Measurements from ENCODE around the gene ACOX1. TPM values are rescaled to one million over a fixed set of nuclear protein-coding genes. Genes with fewer than 3 reads are reported as not detected.

ACOX1 gene
- total RNA-seq, 2 donors from 2014 or later, result 22.5 to 37.6 TPM

DNA sequence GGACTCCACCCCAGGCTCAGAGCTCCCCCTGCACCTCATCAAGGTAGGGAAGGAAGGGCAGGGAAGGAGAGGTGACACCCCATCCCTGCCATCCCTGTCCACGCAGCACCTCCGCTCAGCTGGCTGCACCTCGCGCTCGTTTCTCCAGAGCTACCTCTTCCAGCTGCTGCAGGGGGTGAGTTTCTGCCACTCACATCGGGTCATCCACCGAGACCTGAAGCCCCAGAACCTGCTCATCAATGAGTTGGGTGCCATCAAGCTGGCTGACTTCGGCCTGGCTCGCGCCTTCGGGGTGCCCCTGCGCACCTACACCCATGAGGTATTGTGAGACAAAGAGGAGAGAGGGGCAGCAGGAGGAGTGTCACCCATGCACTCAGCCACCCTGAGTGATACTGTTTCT is 23.1 kb upstream of the ACOX1 start:
- no peak overlapping the region for H3K27ac ChIP-seq
- no peak for ATAC-seq (ENCODE audit: insufficient number of reproducible peaks, low FRiP score, low read depth)
- no peak for DNase-seq (ENCODE audit: low spot score)

DNA sequence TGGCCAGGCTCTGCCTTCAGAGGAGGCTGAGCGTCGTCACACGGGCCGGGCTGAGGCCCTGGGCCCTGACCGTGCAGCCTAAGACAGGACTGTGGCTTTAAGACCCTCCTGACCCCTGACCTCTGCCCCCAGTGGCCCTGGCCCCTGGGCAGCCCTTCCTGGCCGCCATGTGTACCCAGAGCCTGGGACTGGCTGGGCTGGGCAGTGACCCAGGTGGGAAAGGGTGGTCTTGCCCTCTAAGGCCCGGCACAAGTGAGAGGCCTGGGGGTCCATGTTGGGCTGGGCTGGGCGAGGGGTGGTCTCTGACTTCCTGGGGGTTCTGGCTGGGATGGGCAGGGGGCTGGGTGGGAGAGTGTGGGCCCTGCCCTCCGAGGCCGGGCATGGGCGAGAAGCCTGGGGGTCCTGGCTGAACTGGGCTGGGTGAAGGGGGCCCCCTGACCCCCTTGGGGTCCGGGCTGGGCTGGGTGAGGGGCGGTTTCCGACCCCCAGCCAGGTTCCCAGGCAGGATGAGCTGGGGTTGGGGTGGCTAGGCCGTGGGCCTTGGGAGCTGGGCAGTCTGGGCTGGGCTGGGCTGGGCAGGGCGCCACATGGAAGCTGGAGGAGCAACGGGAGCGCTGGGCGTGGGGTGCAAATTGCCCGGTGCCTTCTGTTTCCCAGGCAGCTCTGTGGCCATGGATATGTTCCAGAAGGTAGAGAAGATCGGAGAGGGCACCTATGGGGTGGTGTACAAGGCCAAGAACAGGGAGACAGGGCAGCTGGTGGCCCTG is 22.0 kb upstream of the ACOX1 start, which contains the start of gene CDK3:
Gene CDK3, plus strand, starts transcription at position 101 of the 767 bp plus-strand sequence. Its CDS starts 571 bp downstream, at position 672.
- no peaks in the 10 kb centered on the region for H3K36me3 ChIP-seq
- H3K4me1 ChIP-seq (ENCODE audit: control insufficient read depth in 1 of 2, low read depth in 2 of 2), result no peaks in the 10 kb centered on the region
- H3K9me3 ChIP-seq, result no peaks in the 10 kb centered on the region
- H3K27ac ChIP-seq, result no peak within 1 kb of the TSS
- H3K4me3 ChIP-seq, result no peak within 1 kb of the TSS
- TF ChIP-seq, protein P1, sequence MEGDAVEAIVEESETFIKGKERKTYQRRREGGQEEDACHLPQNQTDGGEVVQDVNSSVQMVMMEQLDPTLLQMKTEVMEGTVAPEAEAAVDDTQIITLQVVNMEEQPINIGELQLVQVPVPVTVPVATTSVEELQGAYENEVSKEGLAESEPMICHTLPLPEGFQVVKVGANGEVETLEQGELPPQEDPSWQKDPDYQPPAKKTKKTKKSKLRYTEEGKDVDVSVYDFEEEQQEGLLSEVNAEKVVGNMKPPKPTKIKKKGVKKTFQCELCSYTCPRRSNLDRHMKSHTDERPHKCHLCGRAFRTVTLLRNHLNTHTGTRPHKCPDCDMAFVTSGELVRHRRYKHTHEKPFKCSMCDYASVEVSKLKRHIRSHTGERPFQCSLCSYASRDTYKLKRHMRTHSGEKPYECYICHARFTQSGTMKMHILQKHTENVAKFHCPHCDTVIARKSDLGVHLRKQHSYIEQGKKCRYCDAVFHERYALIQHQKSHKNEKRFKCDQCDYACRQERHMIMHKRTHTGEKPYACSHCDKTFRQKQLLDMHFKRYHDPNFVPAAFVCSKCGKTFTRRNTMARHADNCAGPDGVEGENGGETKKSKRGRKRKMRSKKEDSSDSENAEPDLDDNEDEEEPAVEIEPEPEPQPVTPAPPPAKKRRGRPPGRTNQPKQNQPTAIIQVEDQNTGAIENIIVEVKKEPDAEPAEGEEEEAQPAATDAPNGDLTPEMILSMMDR (IDR thresholded peaks at IDR 0.05), result no peak
- DNase-seq (ENCODE audit: low spot score), result no peak
- H3K27me3 ChIP-seq (replicated peaks; ENCODE audit: insufficient read depth), result no peaks in the 10 kb centered on the region
- ATAC-seq (ENCODE audit: insufficient number of reproducible peaks, low FRiP score, low read depth), result no peak

More for the DNA sequence above, 23.1 kb upstream of the ACOX1 start:
- Histone ChIP-seq H3K9me3 (no peaks in the 10 kb centered on the region), H3K4me3 (no peak overlapping the region), H3K27me3 (replicated peaks; ENCODE audit: insufficient read depth) (no peaks in the 10 kb centered on the region), H3K36me3 (no peaks in the 10 kb centered on the region), H3K4me1 (ENCODE audit: control insufficient read depth in 1 of 2, low read depth in 2 of 2) (no peaks in the 10 kb centered on the region)
- TF ChIP-seq, protein P1 (IDR thresholded peaks at IDR 0.05), result no peak

DNA sequence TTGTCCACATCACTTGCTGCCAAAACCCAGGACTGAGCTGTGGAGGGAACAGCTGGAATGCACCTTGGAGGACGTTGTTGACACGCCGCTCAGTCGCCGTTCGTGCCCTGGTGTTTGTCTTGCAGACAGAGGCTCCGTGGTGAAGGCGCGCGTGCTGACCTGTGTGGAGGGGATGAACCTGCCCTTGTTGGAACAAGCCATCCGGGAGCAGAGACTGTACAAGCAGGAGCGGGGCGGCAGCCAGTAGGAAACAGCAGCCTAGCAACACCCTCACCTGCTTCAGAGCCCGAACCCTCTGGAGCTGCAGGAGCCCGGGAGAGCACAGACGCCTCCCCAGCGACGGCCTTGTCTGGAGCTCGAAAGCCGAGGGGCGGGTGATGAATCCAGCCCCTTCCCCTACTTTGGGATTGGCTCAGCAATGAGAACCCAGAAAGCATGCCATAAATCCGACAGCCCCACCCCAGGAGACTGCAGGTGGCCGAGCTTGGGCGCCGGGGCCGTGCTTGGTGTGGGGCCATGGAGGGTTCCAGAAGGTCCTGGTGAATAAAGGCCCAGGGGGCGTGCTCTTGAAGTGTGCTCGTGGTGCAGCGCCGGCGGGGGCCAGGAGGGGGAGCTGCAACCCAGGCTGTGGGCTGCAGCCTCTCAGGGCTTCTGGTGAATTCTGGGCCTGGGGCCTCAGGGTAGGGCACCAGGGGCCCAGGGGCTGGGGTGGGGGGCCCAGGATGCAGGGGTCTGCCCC is 21.2 kb upstream of the ACOX1 start:
- H3K9me3 ChIP-seq, result no peaks in the 10 kb centered on the region
- TF ChIP-seq, protein P1 (IDR thresholded peaks at IDR 0.05), result peak; percentile 44
- H3K36me3 ChIP-seq, result no peaks in the 10 kb centered on the region
- H3K27ac ChIP-seq, result no peak overlapping the region
- no peaks in the 10 kb centered on the region for H3K4me1 ChIP-seq (ENCODE audit: control insufficient read depth in 1 of 2, low read depth in 2 of 2)
- ATAC-seq (ENCODE audit: insufficient number of reproducible peaks, low FRiP score, low read depth), result no peak
- no peaks in the 10 kb centered on the region for H3K27me3 ChIP-seq (replicated peaks; ENCODE audit: insufficient read depth)
- no peak for DNase-seq (ENCODE audit: low spot score)
- no peak overlapping the region for H3K4me3 ChIP-seq

DNA sequence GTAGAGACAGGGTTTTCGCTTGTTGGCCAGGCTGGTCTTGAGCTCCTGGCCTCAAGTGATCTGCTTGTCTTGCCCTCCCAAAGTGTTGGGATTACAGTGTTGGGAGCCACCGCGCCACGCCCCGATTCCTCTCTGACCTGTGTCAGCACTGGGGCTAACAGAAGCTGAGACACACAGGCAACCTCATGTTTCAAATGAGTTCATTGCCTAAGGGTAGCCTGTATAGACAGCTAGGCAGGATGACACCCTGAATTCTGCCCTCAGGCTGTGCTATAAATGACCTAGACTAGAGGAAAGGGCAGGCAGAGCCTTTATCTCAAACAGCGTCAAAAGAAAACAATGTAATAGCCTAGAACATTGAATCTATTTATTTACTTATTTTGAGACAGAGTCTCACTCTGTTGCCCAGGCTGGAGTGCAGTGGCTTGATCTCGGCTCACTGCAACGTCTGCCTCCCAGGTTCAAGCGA is 19.4 kb upstream of the ACOX1 start:
- no peak for ATAC-seq (ENCODE audit: insufficient number of reproducible peaks, low FRiP score, low read depth)
- TF ChIP-seq, protein P1 (IDR thresholded peaks at IDR 0.05), result no peak
- H3K27me3 ChIP-seq (replicated peaks; ENCODE audit: insufficient read depth), result no peaks in the 10 kb centered on the region

More for the DNA sequence above, 19.4 kb upstream of the ACOX1 start:
- H3K9me3 ChIP-seq, result no peaks in the 10 kb centered on the region
- no peak for DNase-seq (ENCODE audit: low spot score)
- no peaks in the 10 kb centered on the region for H3K4me1 ChIP-seq (ENCODE audit: control insufficient read depth in 1 of 2, low read depth in 2 of 2)
- peaks cover 6% of the 10 kb centered on the region for H3K36me3 ChIP-seq
- H3K4me3 ChIP-seq, result no peak overlapping the region
- H3K27ac ChIP-seq, result no peak overlapping the region
